Measurements from ENCODE around the gene MAPK7.

DNA sequence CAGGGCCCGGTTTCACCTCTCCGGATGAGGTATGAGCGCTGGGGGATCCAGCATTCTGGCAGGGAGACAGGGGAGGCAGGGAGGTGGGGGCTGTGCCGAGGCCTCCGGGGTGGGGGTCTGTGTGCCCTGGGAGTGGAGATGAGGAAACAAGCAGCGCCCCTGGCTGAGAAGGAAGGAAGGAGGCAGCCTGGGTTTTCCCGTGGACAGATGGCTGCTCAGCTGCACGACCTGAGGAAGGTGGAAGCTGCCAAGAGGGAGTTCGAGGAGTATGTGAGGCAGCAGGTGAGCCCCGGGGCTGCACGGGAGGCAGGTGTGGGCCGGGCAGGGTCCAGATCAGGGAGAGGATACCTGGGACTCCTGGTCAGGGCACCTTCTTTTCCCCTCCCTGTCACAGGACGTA is 37.0 kb downstream of the MAPK7 start:
- TF ChIP-seq, protein P1, sequence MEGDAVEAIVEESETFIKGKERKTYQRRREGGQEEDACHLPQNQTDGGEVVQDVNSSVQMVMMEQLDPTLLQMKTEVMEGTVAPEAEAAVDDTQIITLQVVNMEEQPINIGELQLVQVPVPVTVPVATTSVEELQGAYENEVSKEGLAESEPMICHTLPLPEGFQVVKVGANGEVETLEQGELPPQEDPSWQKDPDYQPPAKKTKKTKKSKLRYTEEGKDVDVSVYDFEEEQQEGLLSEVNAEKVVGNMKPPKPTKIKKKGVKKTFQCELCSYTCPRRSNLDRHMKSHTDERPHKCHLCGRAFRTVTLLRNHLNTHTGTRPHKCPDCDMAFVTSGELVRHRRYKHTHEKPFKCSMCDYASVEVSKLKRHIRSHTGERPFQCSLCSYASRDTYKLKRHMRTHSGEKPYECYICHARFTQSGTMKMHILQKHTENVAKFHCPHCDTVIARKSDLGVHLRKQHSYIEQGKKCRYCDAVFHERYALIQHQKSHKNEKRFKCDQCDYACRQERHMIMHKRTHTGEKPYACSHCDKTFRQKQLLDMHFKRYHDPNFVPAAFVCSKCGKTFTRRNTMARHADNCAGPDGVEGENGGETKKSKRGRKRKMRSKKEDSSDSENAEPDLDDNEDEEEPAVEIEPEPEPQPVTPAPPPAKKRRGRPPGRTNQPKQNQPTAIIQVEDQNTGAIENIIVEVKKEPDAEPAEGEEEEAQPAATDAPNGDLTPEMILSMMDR (conservative IDR thresholded peaks at IDR 0.05; ENCODE audit: low read depth, low read length), result no peak
- TF ChIP-seq MAZ (IDR thresholded peaks at IDR 0.05; ENCODE audit: borderline replicate concordance, low read depth, low read length) (no peak), MAFK (IDR thresholded peaks at IDR 0.05; ENCODE audit: low read depth, low read length) (no peak), CHD1 (IDR thresholded peaks at IDR 0.05; ENCODE audit: low read depth, low read length) (no peak), POLR2A (IDR thresholded peaks at IDR 0.05; ENCODE audit: low read depth, low read length) (no peak), SMC3 (IDR thresholded peaks at IDR 0.05; ENCODE audit: low read depth, low read length) (no peak), BHLHE40 (IDR thresholded peaks at IDR 0.05; ENCODE audit: low read depth, low read length) (no peak), RAD21 (IDR thresholded peaks at IDR 0.05; ENCODE audit: low read length) (no peak), CEBPB (IDR thresholded peaks at IDR 0.05; ENCODE audit: low read depth, low read length) (no peak), MXI1 (IDR thresholded peaks at IDR 0.05; ENCODE audit: borderline replicate concordance, low read depth, low read length) (no peak), RFX5 (IDR thresholded peaks at IDR 0.05; ENCODE audit: low read depth, low read length) (no peak)
- TF ChIP-seq, protein P2, sequence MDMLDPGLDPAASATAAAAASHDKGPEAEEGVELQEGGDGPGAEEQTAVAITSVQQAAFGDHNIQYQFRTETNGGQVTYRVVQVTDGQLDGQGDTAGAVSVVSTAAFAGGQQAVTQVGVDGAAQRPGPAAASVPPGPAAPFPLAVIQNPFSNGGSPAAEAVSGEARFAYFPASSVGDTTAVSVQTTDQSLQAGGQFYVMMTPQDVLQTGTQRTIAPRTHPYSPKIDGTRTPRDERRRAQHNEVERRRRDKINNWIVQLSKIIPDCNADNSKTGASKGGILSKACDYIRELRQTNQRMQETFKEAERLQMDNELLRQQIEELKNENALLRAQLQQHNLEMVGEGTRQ (IDR thresholded peaks at IDR 0.05; ENCODE audit: low read depth, low read length), result no peak
- TF ChIP-seq, protein P3, sequence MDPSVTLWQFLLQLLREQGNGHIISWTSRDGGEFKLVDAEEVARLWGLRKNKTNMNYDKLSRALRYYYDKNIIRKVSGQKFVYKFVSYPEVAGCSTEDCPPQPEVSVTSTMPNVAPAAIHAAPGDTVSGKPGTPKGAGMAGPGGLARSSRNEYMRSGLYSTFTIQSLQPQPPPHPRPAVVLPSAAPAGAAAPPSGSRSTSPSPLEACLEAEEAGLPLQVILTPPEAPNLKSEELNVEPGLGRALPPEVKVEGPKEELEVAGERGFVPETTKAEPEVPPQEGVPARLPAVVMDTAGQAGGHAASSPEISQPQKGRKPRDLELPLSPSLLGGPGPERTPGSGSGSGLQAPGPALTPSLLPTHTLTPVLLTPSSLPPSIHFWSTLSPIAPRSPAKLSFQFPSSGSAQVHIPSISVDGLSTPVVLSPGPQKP (IDR thresholded peaks at IDR 0.05; ENCODE audit: borderline replicate concordance, low read depth, low read length), result no peak

Measured in IMR-90 (cell line).